ENCODE data around the gene ZNF385A.

Gene ZNF385A

GRCh38 chr12:54378796-54379397, 5.6 kb downstream of the ZNF385A start:
- Histone ChIP-seq H3K4me1 (ENCODE audit: insufficient read depth, low read length) (no peaks in the 10 kb centered on the region; the same call in 1 of the 2 replicates), H3K9me3 (ENCODE audit: control insufficient read depth, insufficient read depth, low read length) (no peaks in the 10 kb centered on the region), H3K36me3 (ENCODE audit: insufficient read depth, low read length) (no peaks in the 10 kb centered on the region), H3K9ac (ENCODE audit: low read depth, low read length) (peak overlapping the region; percentile 43; the same call in 1 of the 2 replicates)

DNA sequence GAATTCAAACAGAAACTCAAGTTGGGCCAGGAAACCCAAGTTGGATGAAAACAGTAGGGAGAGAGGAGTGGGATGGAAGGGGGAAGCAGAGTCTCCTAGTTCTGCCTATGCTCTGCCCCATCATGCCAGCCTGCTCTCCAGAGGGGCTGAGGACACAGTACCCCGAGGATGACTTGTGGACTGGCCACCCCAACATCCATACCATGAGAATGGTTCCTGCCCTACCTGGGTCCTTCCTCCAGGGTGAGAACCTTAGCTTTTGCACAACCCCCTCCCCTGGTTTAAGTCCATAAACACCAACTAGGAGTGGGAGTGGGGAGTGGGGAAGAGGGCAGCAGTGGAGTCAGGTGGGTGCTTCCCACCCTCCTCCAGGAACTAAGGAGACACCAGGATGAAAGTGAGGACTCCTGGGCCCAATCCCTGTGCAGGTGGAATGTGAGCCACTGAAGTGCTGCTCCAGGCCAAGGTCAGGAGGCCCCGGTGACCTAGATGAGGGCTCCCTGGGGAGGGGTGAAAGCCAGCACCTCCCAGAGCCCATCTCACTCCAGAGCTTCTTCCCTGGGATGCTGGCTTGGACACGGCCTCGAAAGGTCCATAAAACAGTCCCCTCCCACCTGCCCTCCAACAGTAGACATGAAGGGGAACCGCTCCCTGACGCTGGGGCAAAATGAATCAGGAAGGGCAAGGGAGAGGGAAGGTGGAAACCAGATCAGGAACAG, 6.6 kb downstream of the ZNF385A start:
- H3K36me3 ChIP-seq (ENCODE audit: insufficient read depth, low read length): no peaks in the 10 kb centered on the region
- no peaks in the 10 kb centered on the region for H3K9me3 ChIP-seq (ENCODE audit: control insufficient read depth, insufficient read depth, low read length)
- H3K9ac ChIP-seq (ENCODE audit: low read depth, low read length): no peak overlapping the region
- H3K4me1 ChIP-seq (ENCODE audit: insufficient read depth, low read length): no peaks in the 10 kb centered on the region; the same call in 1 of the 2 replicates

GRCh38 chr12:54377007-54377406, 7.5 kb downstream of the ZNF385A start:
- no peak overlapping the region for H3K9ac ChIP-seq (ENCODE audit: low read depth, low read length)
- H3K4me1 ChIP-seq (ENCODE audit: insufficient read depth, low read length): no peaks in the 10 kb centered on the region; the same call in 1 of the 2 replicates
- H3K9me3 ChIP-seq (ENCODE audit: control insufficient read depth, insufficient read depth, low read length): no peaks in the 10 kb centered on the region
- H3K36me3 ChIP-seq (ENCODE audit: insufficient read depth, low read length): no peaks in the 10 kb centered on the region

- no peak overlapping the region for H3K9ac ChIP-seq (ENCODE audit: low read depth, low read length)
- H3K4me1 ChIP-seq (ENCODE audit: insufficient read depth, low read length): no peaks in the 10 kb centered on the region; the same call in 1 of the 2 replicates
- H3K9me3 ChIP-seq (ENCODE audit: control insufficient read depth, insufficient read depth, low read length): no peaks in the 10 kb centered on the region
- H3K36me3 ChIP-seq (ENCODE audit: insufficient read depth, low read length): no peaks in the 10 kb centered on the region
These were observed 7.9 kb downstream of the ZNF385A start for GRCh38 chr12:54376596-54376995.

DNA sequence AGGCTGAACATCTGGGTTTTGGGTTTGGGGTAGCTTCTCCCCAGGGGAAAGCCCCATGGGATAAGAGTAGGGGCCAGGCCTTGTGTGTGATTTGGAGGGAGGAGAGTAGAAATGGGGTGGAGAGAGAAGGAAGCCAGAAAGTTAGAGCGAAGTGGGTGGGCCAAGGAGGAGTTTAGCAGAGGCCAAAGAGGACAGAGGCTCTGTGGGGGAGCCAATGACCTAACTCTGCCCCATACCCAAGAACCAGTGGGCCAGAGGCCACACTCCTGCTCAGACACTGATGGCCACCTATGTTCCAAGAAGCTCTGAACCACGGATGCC, 9.3 kb downstream of the ZNF385A start:
- no peak overlapping the region for H3K9ac ChIP-seq (ENCODE audit: low read depth, low read length)
- H3K4me1 ChIP-seq (ENCODE audit: insufficient read depth, low read length): no peaks in the 10 kb centered on the region; the same call in 1 of the 2 replicates
- no peaks in the 10 kb centered on the region for H3K9me3 ChIP-seq (ENCODE audit: control insufficient read depth, insufficient read depth, low read length)
- H3K36me3 ChIP-seq (ENCODE audit: insufficient read depth, low read length): no peaks in the 10 kb centered on the region

DNA sequence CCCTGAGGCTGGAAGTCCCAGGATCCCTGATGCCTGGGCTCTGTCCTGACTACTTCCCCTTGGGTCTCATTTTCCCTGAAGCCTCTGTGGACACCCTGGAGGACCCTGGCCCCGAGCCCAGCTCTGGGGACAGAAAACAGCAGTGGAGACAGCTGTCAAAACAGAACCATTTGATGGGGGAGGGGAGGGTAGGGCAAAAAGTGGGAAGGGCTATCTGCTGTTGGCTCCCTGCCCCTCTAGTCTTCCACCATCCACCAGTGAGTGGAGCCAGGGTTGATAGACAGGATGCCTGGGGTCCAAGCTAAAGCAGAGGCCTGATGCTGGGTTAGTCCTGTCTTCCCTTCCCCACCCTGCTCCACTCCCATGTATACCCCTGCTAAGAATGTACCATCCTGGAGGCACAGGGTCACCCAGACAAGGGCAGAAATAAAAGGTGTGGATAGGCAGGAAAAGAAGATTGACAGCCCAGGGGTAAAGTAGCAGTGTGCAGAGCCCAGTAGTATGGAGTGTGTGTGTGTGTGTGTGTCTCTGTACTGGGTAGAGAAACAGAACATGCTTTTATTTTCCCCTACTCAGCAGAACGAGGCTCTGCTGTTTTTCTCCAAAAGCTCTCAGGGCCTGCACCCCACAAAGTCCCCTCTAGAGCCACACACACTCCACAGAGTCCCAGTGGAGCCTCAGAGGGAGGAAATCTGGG, 9.8 kb downstream of the ZNF385A start:
- no peaks in the 10 kb centered on the region for H3K36me3 ChIP-seq (ENCODE audit: insufficient read depth, low read length)
- no peaks in the 10 kb centered on the region for H3K9me3 ChIP-seq (ENCODE audit: control insufficient read depth, insufficient read depth, low read length)
- no peaks in the 10 kb centered on the region; the same call in 1 of the 2 replicates for H3K4me1 ChIP-seq (ENCODE audit: insufficient read depth, low read length)
- H3K9ac ChIP-seq (ENCODE audit: low read depth, low read length): no peak overlapping the region

GRCh38 chr12:54373649-54374561, 10.6 kb downstream of the ZNF385A start:
- Histone ChIP-seq H3K36me3 (ENCODE audit: insufficient read depth, low read length) (no peaks in the 10 kb centered on the region), H3K9me3 (ENCODE audit: control insufficient read depth, insufficient read depth, low read length) (no peaks in the 10 kb centered on the region), H3K9ac (ENCODE audit: low read depth, low read length) (no peak overlapping the region), H3K4me1 (ENCODE audit: insufficient read depth, low read length) (no peaks in the 10 kb centered on the region; the same call in 1 of the 2 replicates)

- Histone ChIP-seq H3K9me3 (ENCODE audit: control insufficient read depth, insufficient read depth, low read length) (no peaks in the 10 kb centered on the region), H3K36me3 (ENCODE audit: insufficient read depth, low read length) (no peaks in the 10 kb centered on the region), H3K9ac (ENCODE audit: low read depth, low read length) (no peak overlapping the region), H3K4me1 (ENCODE audit: insufficient read depth, low read length) (peaks cover 7% of the 10 kb centered on the region; the same call in 1 of the 2 replicates)
These were observed 12.3 kb downstream of the ZNF385A start for GRCh38 chr12:54372113-54372806.

GRCh38 chr12:54371328-54372112, 13.0 kb downstream of the ZNF385A start:
- Histone ChIP-seq H3K9ac (ENCODE audit: low read depth, low read length) (no peak overlapping the region), H3K9me3 (ENCODE audit: control insufficient read depth, insufficient read depth, low read length) (no peaks in the 10 kb centered on the region), H3K4me1 (ENCODE audit: insufficient read depth, low read length) (peaks cover 7% of the 10 kb centered on the region; the same call in 1 of the 2 replicates), H3K36me3 (ENCODE audit: insufficient read depth, low read length) (no peaks in the 10 kb centered on the region)

DNA sequence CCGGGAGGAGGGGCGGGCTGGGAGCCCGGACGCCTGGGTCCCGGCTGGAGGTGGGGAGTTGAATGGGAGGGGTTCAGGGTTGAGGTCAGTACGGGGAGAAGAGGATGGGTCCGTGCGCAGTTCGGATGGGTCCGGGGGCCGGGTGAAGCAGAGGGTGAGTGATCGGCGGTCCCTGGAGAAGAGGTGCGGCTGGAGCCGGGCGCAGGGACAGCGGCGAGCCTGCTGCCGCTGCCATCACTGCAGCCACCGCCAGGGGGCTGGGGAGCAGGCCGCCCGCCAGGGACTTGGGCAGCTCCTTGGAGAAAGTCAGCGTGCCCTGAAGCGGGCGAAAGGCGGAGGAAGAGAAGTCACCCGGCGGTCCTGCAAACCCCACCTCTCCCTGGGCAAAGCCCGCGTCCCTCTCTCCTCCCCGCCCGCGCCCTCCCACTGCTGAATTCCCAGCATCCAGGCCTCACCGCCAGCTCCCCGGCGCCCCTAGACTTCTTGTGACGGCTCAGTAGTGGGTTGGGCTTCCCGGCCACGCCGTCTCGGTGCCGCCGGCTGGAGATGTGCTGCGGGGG, 14.3 kb downstream of the ZNF385A start:
- Histone ChIP-seq H3K9ac (ENCODE audit: low read depth, low read length) (peak overlapping the region; percentile 49; the same call in 1 of the 2 replicates), H3K9me3 (ENCODE audit: control insufficient read depth, insufficient read depth, low read length) (no peaks in the 10 kb centered on the region), H3K4me1 (ENCODE audit: insufficient read depth, low read length) (peaks cover 7% of the 10 kb centered on the region; the same call in 1 of the 2 replicates), H3K36me3 (ENCODE audit: insufficient read depth, low read length) (no peaks in the 10 kb centered on the region)

DNA sequence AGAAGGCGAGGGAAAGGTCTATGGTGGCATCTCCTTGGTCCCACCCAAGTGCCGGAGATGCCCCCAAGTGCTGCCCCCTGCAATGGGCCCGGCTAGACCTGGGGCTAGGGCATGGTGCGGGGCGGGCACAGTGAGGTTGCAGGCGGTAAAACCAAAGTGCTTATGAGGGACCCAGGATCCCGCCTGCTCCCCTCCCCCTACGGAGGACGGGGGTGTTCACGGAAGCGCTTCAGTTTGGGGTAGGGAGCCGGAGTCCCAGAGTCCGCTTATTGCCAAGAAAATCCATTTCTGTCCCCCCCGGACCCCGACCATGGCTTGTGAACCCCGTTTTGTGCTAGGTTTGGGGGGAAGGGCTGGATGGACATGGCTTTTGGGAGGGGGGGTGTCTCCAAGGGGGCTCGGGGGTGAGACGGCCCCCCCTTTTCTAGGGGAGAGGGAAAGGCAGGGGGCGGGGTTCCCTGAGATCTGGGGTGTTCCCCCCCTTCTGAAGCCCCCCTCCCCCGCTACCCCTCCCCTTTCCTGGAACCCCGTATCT, 14.9 kb downstream of the ZNF385A start:
- H3K4me1 ChIP-seq (ENCODE audit: insufficient read depth, low read length): peaks cover 7% of the 10 kb centered on the region; the same call in 1 of the 2 replicates
- no peaks in the 10 kb centered on the region for H3K9me3 ChIP-seq (ENCODE audit: control insufficient read depth, insufficient read depth, low read length)
- no peaks in the 10 kb centered on the region for H3K36me3 ChIP-seq (ENCODE audit: insufficient read depth, low read length)
- peak overlapping the region; percentile 26; the same call in 1 of the 2 replicates for H3K9ac ChIP-seq (ENCODE audit: low read depth, low read length)

GRCh38 chr12:54368709-54369596, 15.6 kb downstream of the ZNF385A start:
- H3K9me3 ChIP-seq (ENCODE audit: control insufficient read depth, insufficient read depth, low read length): no peaks in the 10 kb centered on the region
- peaks cover 7% of the 10 kb centered on the region; the same call in 1 of the 2 replicates for H3K4me1 ChIP-seq (ENCODE audit: insufficient read depth, low read length)
- peak overlapping the region; percentile 26; the same call in 1 of the 2 replicates for H3K9ac ChIP-seq (ENCODE audit: low read depth, low read length)
- H3K36me3 ChIP-seq (ENCODE audit: insufficient read depth, low read length): no peaks in the 10 kb centered on the region
